ENCODE results near the gene DENND4C.
"Not testable (repeated sequence)": the region's sequence is repeated elsewhere in the genome, so short reads cannot be mapped to it uniquely, and the experiment has no call there.

The DENND4C gene

GRCh38 chr9:19413456-19413855 lies 183.0 kb downstream of the DENND4C start:
- not testable (repeated sequence) for H3K9ac ChIP-seq (ENCODE audit: low read depth in 1 of 2, low read length in 2 of 2); H3K36me3 ChIP-seq (ENCODE audit: control insufficient read depth in 1 of 2, insufficient read depth in 2 of 2, low read length in 2 of 2); H3K9me3 ChIP-seq (ENCODE audit: control insufficient read depth in 1 of 2, low read length in 2 of 2); H3K4me3 ChIP-seq (ENCODE audit: low read depth in 1 of 2, low read length in 2 of 2); H3K27ac ChIP-seq (ENCODE audit: low read depth, low read length); H3K27me3 ChIP-seq (ENCODE audit: control insufficient read depth in 1 of 2, insufficient read depth in 2 of 2, low read length in 2 of 2)
- H3K4me1 ChIP-seq (ENCODE audit: control insufficient read depth in 1 of 2, insufficient read depth in 2 of 2, low read length in 2 of 2), result peaks cover 10 to 11% of the 10 kb centered on the region in 2 donors

GRCh38 chr9:19416143-19416542 lies 185.7 kb downstream of the DENND4C start:
- Histone ChIP-seq H3K9ac (ENCODE audit: low read depth in 1 of 2, low read length in 2 of 2) (no peak overlapping the region), H3K27me3 (ENCODE audit: control insufficient read depth in 1 of 2, insufficient read depth in 2 of 2, low read length in 2 of 2) (no peaks in the 10 kb centered on the region), H3K4me1 (ENCODE audit: control insufficient read depth in 1 of 2, insufficient read depth in 2 of 2, low read length in 2 of 2) (no peaks in the 10 kb centered on the region), H3K36me3 (ENCODE audit: control insufficient read depth in 1 of 2, insufficient read depth in 2 of 2, low read length in 2 of 2) (no peaks in the 10 kb centered on the region), H3K9me3 (ENCODE audit: control insufficient read depth in 1 of 2, low read length in 2 of 2) (no peaks in the 10 kb centered on the region), H3K4me3 (ENCODE audit: low read depth in 1 of 2, low read length in 2 of 2) (no peak overlapping the region), H3K27ac (ENCODE audit: low read depth, low read length) (no peak overlapping the region)

- no peak overlapping the region for H3K9ac ChIP-seq (ENCODE audit: low read depth in 1 of 2, low read length in 2 of 2)
- no peak overlapping the region for H3K27ac ChIP-seq (ENCODE audit: low read depth, low read length)
- no peak overlapping the region for H3K4me3 ChIP-seq (ENCODE audit: low read depth in 1 of 2, low read length in 2 of 2)
- H3K27me3 ChIP-seq (ENCODE audit: control insufficient read depth in 1 of 2, insufficient read depth in 2 of 2, low read length in 2 of 2), result no peaks in the 10 kb centered on the region
- no peaks in the 10 kb centered on the region for H3K9me3 ChIP-seq (ENCODE audit: control insufficient read depth in 1 of 2, low read length in 2 of 2)
- no peaks in the 10 kb centered on the region for H3K4me1 ChIP-seq (ENCODE audit: control insufficient read depth in 1 of 2, insufficient read depth in 2 of 2, low read length in 2 of 2)
- H3K36me3 ChIP-seq (ENCODE audit: control insufficient read depth in 1 of 2, insufficient read depth in 2 of 2, low read length in 2 of 2), result peaks cover 3 to 4% of the 10 kb centered on the region in 2 donors
Observed at GRCh38 chr9:19420877-19421276, 190.4 kb downstream of the DENND4C start.
